ENCODE results near the gene BBOX1.
"Not testable (repeated sequence)": the region's sequence is repeated elsewhere in the genome, so short reads cannot be mapped to it uniquely, and the experiment has no call there.

The BBOX1 gene

GRCh38 chr11:27083782-27084181 is 43.2 kb downstream of the BBOX1 start:
- no peak for DNase-seq (ENCODE audit: low read depth in 2 of 2)

GRCh38 chr11:27084518-27084917 is 43.9 kb downstream of the BBOX1 start:
- no peak for DNase-seq (ENCODE audit: low read depth in 2 of 2)

- DNase-seq (ENCODE audit: low read depth in 2 of 2) = no peak
Observed at GRCh38 chr11:27085111-27085510, 44.5 kb downstream of the BBOX1 start.

- no peak for DNase-seq (ENCODE audit: low read depth in 2 of 2)
Observed at GRCh38 chr11:27085605-27086004, 45.0 kb downstream of the BBOX1 start.

- no peak for DNase-seq (ENCODE audit: low read depth in 2 of 2)
Observed at GRCh38 chr11:27087432-27087831, 46.8 kb downstream of the BBOX1 start.

GRCh38 chr11:27088353-27088752 is 47.7 kb downstream of the BBOX1 start:
- no peak for DNase-seq (ENCODE audit: low read depth in 2 of 2)

GRCh38 chr11:27089746-27090145 is 49.1 kb downstream of the BBOX1 start:
- DNase-seq (ENCODE audit: low read depth in 2 of 2) = no peak

- DNase-seq (ENCODE audit: low read depth in 2 of 2) = not testable (repeated sequence)
Observed at GRCh38 chr11:27090357-27090948, 49.8 kb downstream of the BBOX1 start.

- no peak for DNase-seq (ENCODE audit: low read depth in 2 of 2)
Observed at GRCh38 chr11:27094120-27094519, 53.5 kb downstream of the BBOX1 start.

- no peak for DNase-seq (ENCODE audit: low read depth in 2 of 2)
Observed at GRCh38 chr11:27095059-27095458, 54.4 kb downstream of the BBOX1 start.

- DNase-seq (ENCODE audit: low read depth in 2 of 2) = no peak
Observed at GRCh38 chr11:27095887-27096286, 55.3 kb downstream of the BBOX1 start.

GRCh38 chr11:27097551-27097950 is 56.9 kb downstream of the BBOX1 start:
- no peak for DNase-seq (ENCODE audit: low read depth in 2 of 2)

GRCh38 chr11:27100534-27100933 is 59.9 kb downstream of the BBOX1 start:
- DNase-seq (ENCODE audit: low read depth in 2 of 2) = no peak

- no peak for DNase-seq (ENCODE audit: low read depth in 2 of 2)
Observed at GRCh38 chr11:27107548-27107947, 66.9 kb downstream of the BBOX1 start.

- DNase-seq (ENCODE audit: low read depth in 2 of 2) = no peak
Observed at GRCh38 chr11:27108809-27109208, 68.2 kb downstream of the BBOX1 start.

GRCh38 chr11:27111896-27112295 is 71.3 kb downstream of the BBOX1 start:
- DNase-seq (ENCODE audit: low read depth in 2 of 2) = no peak

GRCh38 chr11:27112946-27113345 is 72.3 kb downstream of the BBOX1 start:
- no peak for DNase-seq (ENCODE audit: low read depth in 2 of 2)

- DNase-seq (ENCODE audit: low read depth in 2 of 2) = no peak
Observed at GRCh38 chr11:27115051-27115650, 74.5 kb downstream of the BBOX1 start.

GRCh38 chr11:27116684-27117083 is 76.1 kb downstream of the BBOX1 start:
- DNase-seq (ENCODE audit: low read depth in 2 of 2) = no peak

GRCh38 chr11:27118371-27118770 is 77.8 kb downstream of the BBOX1 start:
- DNase-seq (ENCODE audit: low read depth in 2 of 2) = no peak

- no peak for DNase-seq (ENCODE audit: low read depth in 2 of 2)
Observed at GRCh38 chr11:27118949-27119348, 78.3 kb downstream of the BBOX1 start.

- no peak for DNase-seq (ENCODE audit: low read depth in 2 of 2)
Observed at GRCh38 chr11:27119396-27119795, 78.8 kb downstream of the BBOX1 start.

GRCh38 chr11:27120211-27120610 is 79.6 kb downstream of the BBOX1 start:
- DNase-seq (ENCODE audit: low read depth in 2 of 2) = no peak

GRCh38 chr11:27122001-27122400 is 81.4 kb downstream of the BBOX1 start:
- DNase-seq (ENCODE audit: low read depth in 2 of 2) = no peak

All from activated CD8-positive, alpha-beta memory T cell treated with anti-CD3 and anti-CD28 coated beads for 4 hours (primary cell).